ENCODE measurements around the gene PSMC6.
"Not testable (repeated sequence)": the region's sequence is repeated elsewhere in the genome, so short reads cannot be mapped to it uniquely, and the experiment has no call there.

Gene PSMC6

DNA sequence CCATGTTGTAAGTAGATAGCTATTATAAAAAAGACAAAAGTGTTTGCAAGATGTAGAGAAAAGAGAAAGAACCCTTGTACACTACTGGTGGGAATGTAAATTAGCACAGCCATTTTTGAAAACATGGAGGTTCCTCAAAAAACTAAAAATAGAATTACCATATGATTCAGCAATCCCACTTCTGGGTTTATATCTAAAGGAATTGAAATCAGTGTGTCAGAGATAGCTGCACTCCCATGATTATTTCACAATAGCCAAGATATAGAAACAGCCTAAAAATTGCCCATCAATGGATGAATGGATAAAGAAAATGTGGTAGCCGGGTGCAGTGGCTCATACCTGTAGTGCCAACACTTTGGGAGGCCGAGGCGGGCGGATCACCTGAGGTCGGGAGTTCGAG is 9.2 kb downstream of the PSMC6 start:
- no peak for DNase-seq (ENCODE audit: low read depth, low spot score)

DNA sequence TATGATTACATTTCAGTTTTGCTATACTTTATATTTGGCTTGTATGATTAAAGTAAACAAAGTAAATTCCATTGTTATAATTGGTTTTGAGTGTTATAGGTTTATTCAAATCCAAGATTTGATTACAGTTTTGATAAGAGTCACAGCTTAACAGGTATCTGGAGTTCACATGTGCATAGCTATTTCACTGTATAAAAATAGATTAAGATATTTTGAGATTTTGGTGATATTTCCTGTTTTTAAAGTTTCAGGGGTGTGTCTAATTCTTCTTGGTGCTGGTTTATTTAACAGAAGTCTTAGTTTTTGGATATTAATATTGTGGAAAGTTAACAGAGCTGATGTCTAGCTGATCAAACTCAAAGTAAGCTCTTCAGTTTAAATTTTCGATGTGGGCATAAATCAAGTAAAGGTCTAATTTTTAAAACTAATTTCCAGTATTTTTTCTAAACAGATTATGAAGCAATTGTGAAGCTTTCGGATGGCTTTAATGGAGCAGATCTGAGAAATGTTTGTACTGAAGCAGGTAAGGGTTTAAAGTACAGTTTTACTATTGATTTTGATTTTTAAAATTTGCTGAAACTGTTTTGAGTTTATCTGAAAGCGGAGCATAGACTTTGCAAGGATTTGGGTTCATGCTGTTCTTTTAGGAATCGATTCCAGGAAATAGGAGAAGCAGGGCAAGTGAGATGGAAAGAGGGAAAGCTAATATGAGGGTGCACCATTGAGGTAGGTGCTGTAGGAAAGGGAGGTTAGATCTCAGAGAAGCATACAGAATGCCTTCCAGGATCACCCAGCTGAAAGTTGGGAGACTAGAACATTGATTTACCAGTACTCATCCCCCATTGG is 16.7 kb downstream of the PSMC6 start:
- DNase-seq (ENCODE audit: low read depth, low spot score) = no peak

DNA sequence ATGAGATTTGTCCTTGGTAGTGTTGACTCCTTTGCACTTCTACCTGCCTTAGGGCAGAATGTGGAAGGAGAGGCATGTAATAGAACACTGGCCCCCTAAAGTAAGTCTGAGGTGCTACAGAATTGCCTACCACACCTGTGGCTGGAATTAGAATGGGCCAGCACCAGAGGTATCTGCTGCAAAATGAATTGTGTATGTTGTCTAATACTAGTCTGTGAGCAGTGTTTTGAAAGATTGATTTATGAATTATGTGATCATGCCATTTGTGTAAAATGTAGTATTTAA is 17.3 kb downstream of the PSMC6 start:
- no peak for DNase-seq (ENCODE audit: low read depth, low spot score)

DNA sequence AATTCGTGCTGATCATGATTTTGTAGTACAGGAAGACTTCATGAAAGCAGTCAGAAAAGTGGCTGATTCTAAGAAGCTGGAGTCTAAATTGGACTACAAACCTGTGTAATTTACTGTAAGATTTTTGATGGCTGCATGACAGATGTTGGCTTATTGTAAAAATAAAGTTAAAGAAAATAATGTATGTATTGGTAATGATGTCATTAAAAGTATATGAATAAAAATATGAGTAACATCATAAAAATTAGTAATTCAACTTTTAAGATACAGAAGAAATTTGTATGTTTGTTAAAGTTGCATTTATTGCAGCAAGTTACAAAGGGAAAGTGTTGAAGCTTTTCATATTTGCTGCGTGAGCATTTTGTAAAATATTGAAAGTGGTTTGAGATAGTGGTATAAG is 20.5 kb downstream of the PSMC6 start:
- DNase-seq (ENCODE audit: low read depth, low spot score) = not testable (repeated sequence)

DNA sequence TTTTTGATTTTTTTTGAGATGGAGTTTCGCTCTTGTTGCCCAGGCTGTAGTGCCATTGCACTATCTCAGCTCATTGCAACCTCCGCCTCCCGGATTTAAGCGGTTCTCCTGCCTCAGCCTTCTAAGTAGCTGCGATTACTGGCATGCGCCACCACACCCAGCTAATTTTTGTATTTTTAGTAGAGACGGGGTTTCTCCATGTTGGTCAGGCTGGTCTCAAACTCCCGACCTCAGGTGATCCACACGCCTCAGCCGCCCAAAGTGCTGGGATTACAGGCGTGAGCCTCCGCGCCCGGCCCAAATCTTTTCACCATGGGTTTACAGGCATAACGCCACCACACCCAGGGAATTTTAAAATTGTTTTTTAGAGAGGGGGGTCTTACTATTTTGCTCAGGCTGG is 22.0 kb downstream of the PSMC6 start:
- DNase-seq (ENCODE audit: low read depth, low spot score) = not testable (repeated sequence)

DNA sequence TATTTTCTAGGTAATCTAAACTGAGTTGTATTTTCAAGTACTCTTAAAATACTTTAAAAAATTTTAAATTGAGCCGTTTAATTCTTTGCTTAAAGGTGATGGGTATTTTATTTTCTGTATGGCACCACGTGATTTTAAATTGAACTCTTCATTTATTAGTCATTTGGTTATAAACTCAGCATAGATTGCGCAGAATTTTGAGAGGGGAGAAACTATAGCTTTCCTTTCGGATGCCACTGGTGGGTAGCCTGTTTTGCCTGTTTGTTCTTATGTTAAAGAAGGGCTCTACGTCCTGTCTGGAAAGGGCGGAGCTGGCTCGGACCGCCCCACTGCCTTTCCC is 22.6 kb downstream of the PSMC6 start:
- no peak for DNase-seq (ENCODE audit: low read depth, low spot score)

DNA sequence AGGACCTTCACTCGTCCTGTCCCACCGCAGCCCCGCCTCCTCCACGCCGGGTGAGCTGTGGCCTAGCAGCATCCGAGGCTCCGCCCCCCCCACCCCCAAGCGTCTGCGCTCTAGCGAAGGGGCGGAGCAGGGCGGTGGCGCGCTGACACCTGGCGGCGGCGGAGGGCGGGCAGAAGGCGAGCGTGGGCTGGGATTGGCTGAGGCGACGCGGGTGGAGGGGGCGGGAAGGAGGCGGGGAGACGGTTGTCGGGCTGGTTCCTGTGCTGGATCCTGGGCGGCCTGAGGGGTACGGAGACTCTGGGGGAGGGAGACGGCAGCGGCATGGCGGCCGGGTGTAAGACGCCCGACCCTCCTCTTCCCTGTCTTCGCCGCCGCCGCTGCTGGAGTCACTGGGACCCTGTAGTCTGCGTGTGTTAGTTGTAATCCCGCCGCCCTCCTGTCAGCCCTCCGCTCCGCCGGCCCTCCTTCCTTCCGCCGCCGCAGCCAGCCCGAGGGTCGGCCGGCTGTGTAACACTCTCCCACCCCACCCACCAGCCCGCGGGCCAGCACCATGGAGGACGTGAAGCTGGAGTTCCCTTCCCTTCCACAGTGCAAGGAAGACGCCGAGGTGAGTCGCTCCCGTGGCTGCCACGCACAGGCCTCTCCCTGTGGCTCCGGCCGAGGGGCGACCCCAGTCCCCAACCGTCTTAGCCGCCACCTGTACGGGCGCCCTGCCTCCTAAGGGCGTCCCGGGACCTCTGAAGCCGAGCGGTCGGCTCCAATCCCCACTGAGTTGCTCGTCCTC is 23.1 kb downstream of the PSMC6 start, which contains the start of gene STYX:
Gene STYX, plus strand, starts transcription at position 242 of the 784 bp plus-strand sequence. Its CDS starts 309 bp downstream, at position 551.
- peak; percentile 96 for DNase-seq (ENCODE audit: low read depth, low spot score)

DNA sequence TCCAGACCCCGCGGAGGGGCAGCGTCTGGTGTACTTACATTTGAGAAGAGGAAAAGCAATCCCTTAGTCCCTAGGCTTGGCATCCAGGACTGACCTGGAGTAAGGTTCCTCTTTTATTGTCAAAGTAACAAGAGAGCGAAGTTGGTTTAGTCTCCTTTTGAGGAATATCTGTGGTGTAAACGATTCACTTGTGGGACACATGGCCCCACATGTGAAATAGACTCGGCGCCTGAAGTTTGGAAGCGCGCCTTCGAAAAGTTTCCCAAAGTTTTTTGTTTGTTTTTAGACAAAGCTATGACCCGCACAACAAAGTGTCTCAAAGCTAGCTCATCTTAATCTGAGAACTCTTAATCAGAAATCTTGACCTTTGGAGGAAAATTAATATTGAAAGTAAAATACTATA is 23.7 kb downstream of the PSMC6 start:
- no peak for DNase-seq (ENCODE audit: low read depth, low spot score)

DNA sequence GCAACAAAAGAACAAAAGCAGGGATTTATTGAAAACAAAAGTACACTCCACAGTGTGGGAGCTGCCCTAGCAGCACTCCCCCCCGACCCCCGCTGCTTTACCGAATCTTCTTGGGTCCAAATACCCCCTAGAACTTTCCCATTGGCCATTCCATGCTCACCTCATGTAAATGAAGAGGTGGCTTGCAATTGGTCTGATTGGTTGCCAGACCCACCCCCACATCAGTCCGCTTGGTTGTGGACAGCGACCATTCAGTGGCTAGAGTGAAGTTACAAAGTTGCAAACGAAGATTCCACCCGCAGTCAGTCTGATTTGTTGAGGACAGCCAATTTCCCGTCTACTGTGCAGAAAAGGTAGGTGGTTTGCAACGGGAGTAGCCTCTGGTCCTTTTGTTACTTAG is 26.8 kb downstream of the PSMC6 start:
- no peak for DNase-seq (ENCODE audit: low read depth, low spot score)

DNA sequence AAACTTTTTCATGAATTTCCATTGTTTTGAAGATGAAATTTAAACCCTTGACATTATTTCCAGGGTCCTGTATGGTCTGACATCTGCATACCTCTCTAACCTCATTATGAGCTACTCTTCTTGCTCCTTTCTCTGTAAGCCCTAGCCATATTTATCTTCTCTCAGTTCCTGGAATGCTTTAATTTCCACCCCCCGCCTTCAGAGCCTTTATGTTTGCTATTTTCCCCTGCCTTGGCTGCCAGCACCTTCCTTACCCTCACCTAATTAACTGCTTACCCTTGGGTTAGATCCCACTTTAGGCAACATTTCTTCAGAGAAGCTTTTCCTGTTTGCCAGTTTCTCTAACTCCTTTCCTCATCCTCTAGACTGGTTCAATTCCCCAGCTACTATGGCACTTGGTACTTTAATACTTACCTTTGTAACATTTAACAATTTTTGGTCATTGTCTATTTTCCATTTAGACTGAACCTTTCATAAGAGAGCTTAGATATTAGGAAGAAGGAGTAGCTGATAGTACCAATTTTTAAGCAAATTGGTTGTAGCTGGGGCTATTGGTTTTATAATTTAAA is 29.0 kb downstream of the PSMC6 start:
- no peak for DNase-seq (ENCODE audit: low read depth, low spot score)

DNA sequence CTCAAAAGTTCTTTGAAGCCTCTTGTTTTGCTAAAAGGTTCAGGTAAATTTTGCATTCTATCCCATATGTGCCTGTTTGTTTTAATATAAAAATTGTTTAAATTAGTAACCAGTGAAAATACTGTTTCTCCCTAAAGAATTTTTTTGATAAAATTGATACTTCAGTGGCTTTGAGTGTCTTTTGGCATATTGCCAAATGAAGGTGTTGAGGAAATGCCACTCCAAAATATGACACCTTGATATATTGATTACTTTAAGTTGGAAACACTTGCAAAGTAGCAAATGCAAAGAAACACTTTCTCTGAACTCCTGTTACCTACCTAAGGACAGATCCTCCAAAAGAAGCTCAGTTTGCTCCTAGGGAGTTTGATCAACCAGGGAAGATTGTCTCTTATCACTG is 31.4 kb downstream of the PSMC6 start:
- no peak for DNase-seq (ENCODE audit: low read depth, low spot score)

DNA sequence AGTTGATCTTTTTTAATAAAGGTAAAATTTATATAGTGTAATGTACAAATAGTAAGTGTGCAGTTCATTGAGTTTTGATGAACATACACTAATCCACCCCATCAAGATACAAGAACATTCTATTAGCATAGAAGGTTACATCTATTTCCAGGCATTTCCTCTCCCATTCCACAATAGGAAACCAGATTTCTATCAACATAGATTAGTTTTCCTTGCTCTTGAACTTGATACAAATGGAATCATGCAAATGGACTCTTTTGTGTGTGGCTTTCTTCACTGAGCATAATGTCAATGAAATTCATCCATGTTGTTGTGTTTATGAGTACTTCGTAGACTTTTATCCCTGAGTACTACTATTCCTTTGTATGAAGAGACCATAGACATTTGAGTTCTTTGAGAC is 33.8 kb downstream of the PSMC6 start:
- DNase-seq (ENCODE audit: low read depth, low spot score) = no peak

DNA sequence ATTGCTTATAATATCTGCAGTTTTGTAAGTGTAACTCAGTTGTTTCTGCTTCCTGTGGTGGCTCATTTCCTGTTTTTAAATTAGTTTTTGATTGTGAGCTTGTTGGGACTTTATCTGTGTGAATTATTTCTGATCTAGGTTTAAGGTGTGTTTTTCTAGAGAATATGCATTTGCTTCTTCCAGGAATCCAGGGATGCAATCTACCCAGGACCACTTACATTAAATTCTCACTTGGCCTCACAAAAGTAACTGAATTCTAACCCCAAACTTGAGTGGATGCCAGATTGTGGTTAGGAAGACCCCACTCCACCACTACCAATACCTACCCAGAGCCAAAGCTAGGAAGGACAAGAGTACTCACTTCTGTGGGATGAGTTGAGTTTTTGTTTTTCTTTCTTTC is 34.9 kb downstream of the PSMC6 start:
- DNase-seq (ENCODE audit: low read depth, low spot score) = no peak

DNA sequence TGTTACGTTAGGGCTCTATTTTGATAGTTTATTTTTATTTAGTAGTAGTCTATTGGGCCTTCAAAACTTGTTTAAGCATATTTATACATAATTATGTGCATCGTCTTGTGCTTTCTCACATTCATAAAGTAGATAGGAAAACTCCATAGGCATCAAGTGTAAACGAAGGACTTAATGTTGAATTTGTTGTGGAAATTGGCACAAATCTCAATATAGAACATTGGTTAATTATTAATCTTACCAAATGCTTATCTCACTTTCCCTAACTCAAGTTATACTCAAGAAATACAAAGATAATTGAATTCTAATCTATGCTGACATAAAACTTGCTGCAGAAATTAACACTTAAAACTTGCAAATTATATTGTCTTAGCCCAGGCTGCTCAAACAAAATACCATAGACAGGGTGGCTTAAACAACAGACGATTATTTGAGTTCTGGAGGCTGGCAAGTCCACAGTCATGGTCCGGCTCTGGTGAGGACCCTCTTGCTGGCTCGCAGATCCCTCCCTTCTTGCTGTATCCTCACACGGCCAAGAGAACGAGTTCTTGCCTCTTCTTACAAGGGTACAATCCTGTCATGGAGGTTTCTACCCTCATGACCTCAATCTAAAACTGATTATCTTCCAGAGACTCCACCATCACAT is 41.8 kb downstream of the PSMC6 start:
- no peak for DNase-seq (ENCODE audit: low read depth, low spot score)

DNA sequence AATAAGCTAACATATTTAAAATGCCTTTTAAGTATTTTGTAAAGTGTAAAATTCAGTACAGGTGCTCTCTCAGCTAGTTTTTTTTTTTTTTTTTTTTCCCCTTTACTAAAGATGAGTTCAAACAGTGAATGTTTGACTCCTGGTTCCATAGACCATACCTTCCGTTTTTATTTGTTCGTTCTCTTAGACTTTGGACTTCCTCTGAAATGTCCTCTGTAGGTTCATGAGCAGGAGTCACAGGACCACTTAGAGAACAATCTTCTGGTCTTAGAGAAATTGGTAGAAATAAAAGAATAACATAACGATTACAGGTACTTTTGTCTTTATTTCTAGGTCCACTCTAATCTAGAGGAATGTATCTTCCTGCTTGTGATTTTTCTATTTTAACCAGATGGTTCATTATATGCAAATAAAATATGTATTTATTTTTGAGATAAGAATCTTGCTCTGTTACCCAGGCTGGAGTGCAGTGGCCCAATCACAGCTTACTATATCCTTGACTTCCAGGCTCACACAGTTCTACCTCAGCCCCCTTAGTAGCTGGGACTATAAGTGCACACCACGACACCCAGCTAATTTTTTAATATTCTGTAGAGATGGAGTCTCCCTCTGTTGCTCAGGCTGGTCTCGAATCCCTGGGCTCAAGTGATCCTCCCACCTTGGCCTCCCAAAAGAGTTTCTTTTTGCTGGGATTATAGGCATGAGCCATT is 48.8 kb downstream of the PSMC6 start:
- no peak for DNase-seq (ENCODE audit: low read depth, low spot score)

DNA sequence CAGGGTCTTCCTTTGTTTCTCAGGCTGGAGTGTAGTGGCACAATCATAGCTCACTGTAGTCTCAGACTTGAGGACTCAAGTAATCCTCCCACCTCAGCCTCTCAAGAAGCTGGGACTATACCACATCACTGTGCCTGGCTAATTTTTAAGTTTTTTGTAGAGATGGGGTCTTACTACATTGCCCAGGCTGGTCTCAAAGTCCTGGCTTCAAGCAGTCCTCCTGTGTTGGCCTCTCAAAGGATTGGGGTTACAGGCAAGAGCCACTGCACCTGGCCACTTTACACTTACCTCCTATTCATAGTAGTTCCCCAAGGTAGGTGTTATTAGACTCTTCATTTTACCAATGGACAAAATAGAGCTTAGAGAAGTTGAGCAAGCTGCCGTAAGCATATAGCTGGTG is 52.1 kb downstream of the PSMC6 start:
- no peak for DNase-seq (ENCODE audit: low read depth, low spot score)

DNA sequence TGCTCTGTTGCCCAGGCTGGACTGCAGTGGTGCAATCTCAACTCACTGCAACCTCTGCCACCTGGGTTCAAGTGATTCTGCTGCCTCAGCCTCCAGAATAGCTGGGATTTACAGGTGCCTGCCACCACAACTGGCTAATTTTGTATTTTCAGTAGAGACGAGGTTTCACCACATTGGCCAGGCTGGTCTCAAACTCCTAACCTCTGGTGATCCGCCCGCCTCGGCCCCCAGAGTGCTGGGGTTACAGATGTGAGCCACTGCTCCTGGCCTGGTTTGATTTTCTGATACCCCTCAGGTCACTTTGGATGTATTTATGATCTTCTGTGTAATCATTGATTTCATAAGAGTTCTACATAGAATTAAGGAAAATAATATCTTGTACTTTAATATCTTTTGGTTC is 55.9 kb downstream of the PSMC6 start:
- not testable (repeated sequence) for DNase-seq (ENCODE audit: low read depth, low spot score)

DNA sequence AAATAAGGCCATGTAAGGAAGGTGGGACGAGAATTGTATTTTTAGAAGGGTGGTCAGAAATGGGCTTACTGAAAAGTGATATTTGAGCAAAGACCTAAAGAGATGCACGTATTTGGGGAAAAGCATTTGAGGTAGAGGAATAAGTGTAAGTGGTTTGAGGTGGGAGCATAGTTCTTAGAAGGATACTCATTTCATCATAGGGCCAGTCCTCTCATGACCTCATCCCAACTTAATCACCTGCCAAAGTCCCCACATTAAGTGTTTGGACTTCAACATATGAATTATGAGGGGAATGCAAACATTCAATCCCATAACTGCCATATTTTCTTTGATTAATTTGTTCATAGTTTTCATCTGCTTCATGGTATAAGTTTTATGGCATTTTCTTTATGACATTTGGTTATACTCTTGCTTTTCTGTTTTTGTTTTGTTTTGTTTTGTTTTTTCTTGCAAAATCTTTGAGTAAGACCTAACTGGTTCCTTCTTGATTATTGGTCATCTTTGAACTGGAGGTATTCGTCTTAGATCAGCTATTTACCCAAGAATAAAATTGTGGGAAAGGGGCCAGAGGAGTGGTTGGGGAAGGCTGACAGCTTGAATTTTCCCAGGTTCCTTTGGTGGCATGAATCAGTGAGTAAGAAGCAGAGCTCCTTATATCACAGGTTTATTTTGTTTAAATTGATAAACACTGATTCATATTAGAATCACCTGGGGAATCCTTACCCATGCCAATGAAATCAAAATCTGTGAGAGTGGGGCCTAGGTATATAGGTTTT is 60.2 kb downstream of the PSMC6 start:
- DNase-seq (ENCODE audit: low read depth, low spot score) = no peak

DNA sequence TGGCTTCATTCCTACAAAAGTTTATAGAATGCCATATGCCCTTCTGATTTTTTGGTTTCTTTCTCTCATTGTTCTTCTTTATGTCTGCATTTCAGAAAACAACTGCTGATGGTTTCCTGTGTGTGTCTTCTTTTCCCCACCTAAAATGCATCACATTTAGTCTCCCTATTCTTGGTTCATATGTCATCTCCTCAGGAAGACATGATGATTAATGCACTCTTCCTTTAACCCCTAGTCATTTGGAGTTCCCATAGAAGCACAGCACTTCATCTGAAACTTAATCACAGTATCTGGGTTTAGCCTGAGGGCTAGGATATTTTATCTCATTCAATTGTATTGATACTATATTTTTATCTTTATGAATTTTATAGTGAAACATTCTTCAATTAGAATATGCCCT is 62.9 kb downstream of the PSMC6 start:
- no peak for DNase-seq (ENCODE audit: low read depth, low spot score)

DNA sequence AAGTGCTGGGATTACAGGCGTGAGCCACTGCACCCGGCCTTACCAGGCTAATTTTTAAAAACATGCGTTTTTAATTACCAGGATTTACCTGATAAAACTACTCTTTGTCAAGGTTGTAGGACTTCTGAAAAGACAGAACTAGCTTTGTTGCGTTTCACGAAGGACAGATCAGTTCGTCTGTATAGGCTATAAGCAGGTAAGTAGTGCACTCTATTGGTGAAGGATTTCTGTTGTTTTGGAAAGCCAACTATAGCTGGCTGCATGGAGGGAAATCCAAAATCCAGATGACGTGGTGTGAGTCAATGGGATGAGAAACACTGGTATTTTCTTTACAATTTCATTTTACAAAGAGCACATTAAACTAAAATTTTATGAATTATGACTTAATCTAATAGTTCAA is 69.8 kb downstream of the PSMC6 start:
- no peak for DNase-seq (ENCODE audit: low read depth, low spot score)
